K562 (cell line): ENCODE results near the gene BHLHE40. TPM values are rescaled to one million over a fixed set of nuclear protein-coding genes. Genes with fewer than 3 reads are reported as not detected.

Experiments used
- ATAC-seq: fragments of 200-7000 bp; cut with Tn5 transposase; 3 replicates; pipeline ENCODE4 v1.9.1; 2020; ENCODE audit warnings: moderate library complexity
- BruUV-seq: library from RNA; stranded (reverse); fragments of 400-500 nt; replicated peaks from 2 replicates; lab custom pipeline; 2021; lab: Mats Ljungman, UMichigan
- CTCF ChIA-PET: fragments of 300-600 bp; formaldehyde crosslinking; extraction: SDS; loops from one replicate; lab custom pipeline; 2021; ENCODE audit warnings: low intra/inter-chr PET ratio; lab: Yijun Ruan, JAX
- POLR2A ChIA-PET: fragments of 300-600, 350-650 bp; sonication (Branson Sonifier 250); formaldehyde crosslinking; extraction: SDS; loops from one replicate; lab custom pipeline; 2021; ENCODE audit warnings: antibody characterized with exemption, inconsistent platforms; lab: Yijun Ruan, JAX
- DNase-seq, 4 experiments: peaks; one replicate each; pipeline versions ENCODE4 v3.0.0 to v3.0.0-alpha.2; 2011 to 2018; ENCODE audit warnings: low spot score in 3 of 4, mixed read lengths in 3 of 4; ENCODE audit errors: extremely low read depth in 1 of 4
- FAIRE-seq: peaks from 2 replicates; lab custom pipeline; 2011; peaks lifted over from hg19 to GRCh38; lab: Jason Lieb, UNC
- H2AFZ ChIP-seq: 2 replicates; pipeline ENCODE4 v1.6.0; 2011; ENCODE audit warnings: low read depth, low read length, control low read depth, inconsistent platforms
- H3K27ac ChIP-seq: fragments of 200-600 bp; 3 replicates; pipeline ENCODE4 v1.8.0; 2011; ENCODE audit warnings: low read depth, mild to moderate bottlenecking, control low read depth, inconsistent platforms, low read length, moderate library complexity, mixed read lengths; ENCODE audit errors: extremely low read depth
- H3K27me3 ChIP-seq, 2 experiments: fragments of 300-600 bp in 1 of 2; 2 replicates in 1 of 2; 3 replicates in 1 of 2; pipeline versions ENCODE4 v1.6.0 to v1.8.0; 2011; ENCODE audit warnings: inconsistent platforms in 2 of 2, low read length in 2 of 2, mild to moderate bottlenecking in 1 of 2, mixed read lengths in 1 of 2, moderate library complexity in 1 of 2; ENCODE audit not compliant: control insufficient read depth in 2 of 2, insufficient read depth in 2 of 2
- H3K36me3 ChIP-seq: fragments of 300-600 bp; 3 replicates; pipeline ENCODE4 v1.8.0; 2011; ENCODE audit warnings: mild to moderate bottlenecking, low read length, inconsistent platforms; ENCODE audit not compliant: control insufficient read depth, insufficient read depth
- H3K4me1 ChIP-seq, 2 experiments: fragments of 200-600 bp in 1 of 2; replicated peaks in 1 of 2; 2 replicates in 1 of 2; 3 replicates in 1 of 2; pipeline versions ENCODE4 v1.5.1 to v1.8.0; 2011; ENCODE audit warnings: inconsistent platforms in 2 of 2, low read length in 2 of 2, mild to moderate bottlenecking in 1 of 2, mixed read lengths in 1 of 2, moderate library complexity in 1 of 2; ENCODE audit not compliant: control insufficient read depth in 2 of 2, insufficient read depth in 2 of 2
- H3K4me2 ChIP-seq: 2 replicates; pipeline ENCODE4 v1.6.1; 2011; ENCODE audit warnings: low read length, control low read depth, inconsistent platforms, mixed read lengths; ENCODE audit not compliant: insufficient read depth
- H3K4me3 ChIP-seq: fragments of 200-600 bp; sonication (generic), shearing (Covaris generic); 2 replicates; pipeline ENCODE4 v1.5.1; 2016; ENCODE audit warnings: control low read depth, inconsistent platforms
- H3K79me2 ChIP-seq: fragments of 200-600 bp; 3 replicates; pipeline ENCODE4 v1.8.0; 2011; ENCODE audit warnings: low read length, inconsistent platforms; ENCODE audit not compliant: control insufficient read depth, insufficient read depth
- H3K9ac ChIP-seq, 2 experiments: 2 replicates each; pipeline versions ENCODE4 v1.6.0 to v1.6.1; 2011; ENCODE audit warnings: low read depth in 2 of 2, low read length in 2 of 2, control low read depth in 1 of 2, inconsistent platforms in 1 of 2, mild to moderate bottlenecking in 1 of 2, mixed read lengths in 1 of 2; ENCODE audit not compliant: insufficient read depth in 1 of 2
- H3K9me1 ChIP-seq: one replicate; pipeline ENCODE4 v1.6.0; 2011; ENCODE audit warnings: inconsistent platforms, mild to moderate bottlenecking, low read length, moderate library complexity; ENCODE audit not compliant: control insufficient read depth, insufficient read depth
- H3K9me3 ChIP-seq: replicated peaks from 2 replicates; pipeline ENCODE4 v1.5.1; 2011; ENCODE audit warnings: low read depth, low read length, inconsistent platforms; ENCODE audit not compliant: control insufficient read depth, insufficient read depth
- H4K20me1 ChIP-seq: replicated peaks from 2 replicates; pipeline ENCODE4 v1.6.1; 2011; ENCODE audit warnings: low read length, inconsistent platforms, mixed read lengths; ENCODE audit not compliant: control insufficient read depth, insufficient read depth
- BRF1 ChIP-seq: IDR thresholded peaks from 3 replicates; pipeline ENCODE4 v1.6.1; 2011; ENCODE audit warnings: borderline replicate concordance, mild to moderate bottlenecking; ENCODE audit not compliant: insufficient read length; ENCODE audit errors: extremely low read depth
- BRF2 ChIP-seq: IDR thresholded peaks from 3 replicates; pipeline ENCODE4 v1.6.1; 2011; ENCODE audit warnings: borderline replicate concordance, mild to moderate bottlenecking; ENCODE audit not compliant: insufficient read length, insufficient read depth
- CBX1 ChIP-seq: sonication (generic); IDR thresholded peaks from 2 replicates; pipeline ENCODE4 v1.6.1; 2016; ENCODE audit warnings: antibody characterized with exemption, low read depth, mild to moderate bottlenecking
- CEBPB ChIP-seq: fragments of 450-650 bp; IDR thresholded peaks from 2 replicates; pipeline ENCODE4 v1.6.1; 2016; ENCODE audit warnings: missing genetic modification characterization, missing compliant biosample characterization
- DMBX1 ChIP-seq: fragments of 250-450 bp; sonication (Bioruptor Pico); IDR thresholded peaks from 2 replicates; pipeline ENCODE4 v1.8.0; 2022; ENCODE audit warnings: inconsistent platforms, mild to moderate bottlenecking, moderate library complexity, borderline replicate concordance
- FOXJ3 ChIP-seq: sonication (generic); formaldehyde crosslinking; IDR thresholded peaks from 2 replicates; pipeline ENCODE4 v1.4.0; 2020; ENCODE audit warnings: mild to moderate bottlenecking, missing genetic modification reagents
- HDAC1 ChIP-seq, 2 experiments: fragments of 450-650 bp; IDR thresholded peaks; 2 replicates each; pipeline ENCODE4 v1.6.1; 2016 to 2017; ENCODE audit warnings: inconsistent platforms in 1 of 2, mild to moderate bottlenecking in 1 of 2, moderate library complexity in 1 of 2
- HNRNPK ChIP-seq: fragments of 200-400 bp; formaldehyde crosslinking; IDR thresholded peaks from one replicate; pipeline ENCODE4 v1.6.1; 2018; ENCODE audit warnings: mild to moderate bottlenecking, low read depth, low read length; ENCODE audit not compliant: poor library complexity, severe bottlenecking
- L3MBTL2 ChIP-seq: fragments of 450-650 bp; IDR thresholded peaks from 2 replicates; pipeline ENCODE4 v1.6.1; 2016; ENCODE audit warnings: mild to moderate bottlenecking, moderate library complexity
- MCM2 ChIP-seq: fragments of 450-650 bp; IDR thresholded peaks from 2 replicates; pipeline ENCODE4 v1.6.1; 2017; ENCODE audit warnings: low read depth, mild to moderate bottlenecking
- MIER1 ChIP-seq: fragments of 450-650 bp; IDR thresholded peaks from 2 replicates; pipeline ENCODE4 v1.6.1; 2016; ENCODE audit warnings: antibody characterized with exemption, mild to moderate bottlenecking, low read depth
- OTX1 ChIP-seq: fragments of 450-650 bp; formaldehyde crosslinking; IDR thresholded peaks from 2 replicates; pipeline ENCODE4 v1.4.0; 2022; ENCODE audit warnings: mild to moderate bottlenecking
- SIX5 ChIP-seq, 2 experiments: IDR thresholded peaks; 2 replicates each; pipeline ENCODE4 v1.6.1; 2011; ENCODE audit warnings: low read length in 2 of 2, borderline replicate concordance in 1 of 2, low read depth in 1 of 2, mild to moderate bottlenecking in 1 of 2, moderate library complexity in 1 of 2; ENCODE audit not compliant: insufficient read depth in 1 of 2
- SRF ChIP-seq, 2 experiments: fragments of 250-450, 450-650 bp in 1 of 2; sonication (Bioruptor Pico) in 1 of 2; sonication (generic) in 1 of 2; formaldehyde crosslinking; IDR thresholded peaks; 2 replicates each; pipeline versions ENCODE4 v1.5.0 to v1.5.1; 2020 to 2022; ENCODE audit warnings: mild to moderate bottlenecking in 1 of 2, missing genetic modification reagents in 1 of 2
- SRSF3 ChIP-seq: fragments of 200-400 bp; formaldehyde crosslinking; IDR thresholded peaks from 2 replicates; pipeline ENCODE4 v1.6.1; 2016; ENCODE audit warnings: mild to moderate bottlenecking, low read length, moderate library complexity; ENCODE audit not compliant: insufficient read depth
- ZFPM2 ChIP-seq: fragments of 250-450 bp; sonication (Bioruptor Pico); IDR thresholded peaks from 2 replicates; pipeline ENCODE4 v1.5.1; 2022; ENCODE audit warnings: mild to moderate bottlenecking
- ZNF121 ChIP-seq: sonication (generic); formaldehyde crosslinking; conservative IDR thresholded peaks from 2 replicates; pipeline ENCODE4 v1.8.0; 2022; ENCODE audit warnings: missing genetic modification reagents
- ZNF224 ChIP-seq: sonication (generic); formaldehyde crosslinking; IDR thresholded peaks from 2 replicates; pipeline ENCODE4 v1.8.0; 2022; ENCODE audit warnings: mild to moderate bottlenecking, missing genetic modification reagents
- ZNF76 ChIP-seq: fragments of 250-450 bp; sonication (Bioruptor Pico); IDR thresholded peaks from 2 replicates; pipeline ENCODE4 v1.4.0; 2020; ENCODE audit warnings: mild to moderate bottlenecking, moderate library complexity, borderline replicate concordance
- WGBS: fragments of 100-300 bp; shearing (Covaris generic); methylation state at CpG from one replicate; pipeline ENCODE4 v1.1.6; 2016; ENCODE audit warnings: low coverage, mixed read lengths; ENCODE audit not compliant: insufficient coverage; ENCODE audit errors: missing lambda C conversion rate; 5-methylcytosine and 5-hydroxymethylcytosine counted together
- in situ Hi-C: fragments of 300-500 bp; cut with MboI; formaldehyde crosslinking; loops from 4 replicates; pipeline ENCODE4 v1.15.0; 2018; ENCODE audit warnings: inconsistent platforms, mixed read lengths
- intact Hi-C: fragments of 100-400 bp; cut with micrococcal nuclease; formaldehyde crosslinking; loops from 2 replicates; pipeline ENCODE4 v1.14.2; 2022
- polyA plus RNA-seq, 8 experiments: library from polyadenylated mRNA; depleted of rRNA in 4 of 8; stranded (reverse) in 5 of 8; unstranded in 3 of 8; fragments of >200 nt; fragmentation: Nextera tagmentation in 2 of 8; fragmentation: Illumina TruSeq in 1 of 8; extraction: Ambion mirVana in 2 of 8; extraction: Trizol in 1 of 8; gene quantifications; 2 replicates each; pipeline versions ENCODE4 v1.2.1 to v1.2.3, GENCODE V29; 2011 to 2014; ENCODE audit warnings: inconsistent platforms in 1 of 8, missing spikeins in 1 of 8
- total RNA-seq, 7 experiments: library from RNA; depleted of rRNA in 6 of 7; stranded (reverse); fragments of >200 nt in 6 of 7; fragmentation: Illumina TruSeq in 2 of 7; extraction: Trizol in 2 of 7; gene quantifications; 2 replicates each; pipeline versions ENCODE4 v1.2.1 to v1.2.3, GENCODE V29; 2011 to 2021; ENCODE audit warnings: low replicate concordance in 1 of 7
- TF ChIP-seq, protein P1 (sequence below), 2 experiments: IDR thresholded peaks; 2 replicates each; pipeline ENCODE4 v1.6.1; 2011; ENCODE audit warnings: borderline replicate concordance in 1 of 2, control low read depth in 1 of 2, low read depth in 1 of 2, low read length in 1 of 2, mild to moderate bottlenecking in 1 of 2, mixed read lengths in 1 of 2, moderate library complexity in 1 of 2; ENCODE audit not compliant: insufficient read depth in 1 of 2, insufficient read length in 1 of 2, poor library complexity in 1 of 2, severe bottlenecking in 1 of 2; ENCODE audit errors: extremely low read depth in 1 of 2

Gene BHLHE40
- total and polyA plus RNA-seq, 9 of the 15 experiments (the other 6 are each of a cell fraction or from before 2014, with no cell fraction given), result 12.0 to 83.9 (median 31.4) TPM

DNA sequence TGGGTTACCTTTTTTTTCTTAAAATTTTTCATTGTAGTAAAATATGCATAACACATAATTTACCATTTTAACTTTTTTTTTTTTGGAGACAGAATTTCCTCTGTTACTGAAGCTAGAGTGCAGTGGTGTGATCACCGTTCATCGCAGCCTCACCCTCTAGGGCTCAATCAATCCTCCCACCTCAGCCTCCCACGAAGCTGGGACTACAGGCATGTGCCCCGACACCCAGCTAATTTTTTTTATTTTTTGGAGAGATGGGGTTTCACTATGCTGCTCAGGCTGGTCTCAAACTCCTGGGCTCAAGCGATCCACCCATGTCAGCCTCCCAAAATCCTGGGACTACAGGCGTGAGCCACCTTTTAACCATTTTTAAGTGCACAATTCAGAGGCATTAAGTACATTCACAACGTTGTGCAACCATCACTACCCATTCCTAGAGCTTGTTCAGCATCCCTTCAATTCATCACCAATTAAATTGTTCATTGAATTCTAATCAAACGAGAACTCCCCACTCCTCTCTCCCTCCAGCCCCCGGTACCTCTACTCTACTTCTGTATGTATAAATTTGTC is 44.6 kb downstream of the BHLHE40 start:
- peak overlapping the region; percentile 62 for H3K4me2 ChIP-seq
- WGBS, result 53% methylated on average over 9 of the region's 9 CpGs
- H3K4me3 ChIP-seq, result no peak overlapping the region
- BruUV-seq, result TSS peak; percentile 88
- H4K20me1 ChIP-seq, result no peaks in the 10 kb centered on the region
- in situ Hi-C loops, result no loop called here
- peak overlapping the region; percentile 85 for H2AFZ ChIP-seq
- peaks cover 44 to 52% of the 10 kb centered on the region in 2 experiments for H3K4me1 ChIP-seq
- FAIRE-seq, result no peak
- ATAC-seq, result 0 out of 3 replicates have a peak, but pooled peaks have one; percentile 2
- H3K27ac ChIP-seq, result peak overlapping the region; percentile 82
- no peaks in the 10 kb centered on the region for H3K36me3 ChIP-seq
- ChIA-PET POLR2A (interaction anchor here (0.6 to 2.4 kb wide), 8 partner anchors 13 to 45 kb away, joined by 3 to 9 read pairs (median 6); partner anchors contain the start of gene BHLHE40), CTCF (no interaction called here)
- H3K27me3 ChIP-seq, result no peaks in the 10 kb centered on the region; a peak in 1 of 5 replicates
- DNase-seq, result no peak
- intact Hi-C loops, result no loop called here
- no peaks in the 10 kb centered on the region for H3K9me1 ChIP-seq
- H3K9me3 ChIP-seq, result no peaks in the 10 kb centered on the region
- H3K79me2 ChIP-seq, result no peaks in the 10 kb centered on the region
- peak overlapping the region; percentile 39 to 62; a peak in 3 of 4 replicates for H3K9ac ChIP-seq
- TF ChIP-seq, protein P1, sequence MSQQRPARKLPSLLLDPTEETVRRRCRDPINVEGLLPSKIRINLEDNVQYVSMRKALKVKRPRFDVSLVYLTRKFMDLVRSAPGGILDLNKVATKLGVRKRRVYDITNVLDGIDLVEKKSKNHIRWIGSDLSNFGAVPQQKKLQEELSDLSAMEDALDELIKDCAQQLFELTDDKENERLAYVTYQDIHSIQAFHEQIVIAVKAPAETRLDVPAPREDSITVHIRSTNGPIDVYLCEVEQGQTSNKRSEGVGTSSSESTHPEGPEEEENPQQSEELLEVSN (IDR thresholded peaks at IDR 0.05; ENCODE audit: borderline replicate concordance in 1 of 2, extremely low read depth in 1 of 2, insufficient read depth in 1 of 2, insufficient read length in 1 of 2, low read depth in 1 of 2, low read length in 1 of 2, poor library complexity in 1 of 2, severe bottlenecking in 1 of 2), result peak in 1 of 2 experiments; percentile 48
- TF ChIP-seq SRF (CRISPR knock-in tag; IDR thresholded peaks at IDR 0.05) (peak in 1 of 2 experiments; percentile 2; a peak in 1 of 4 replicates), ZNF224 (no peak), CEBPB (tag) (0 out of 2 replicates have a peak, but pooled peaks have one; percentile 47), OTX1 (CRISPR knock-in tag) (no peak), SIX5 (IDR thresholded peaks at IDR 0.05; ENCODE audit: borderline replicate concordance in 1 of 2, insufficient read depth in 1 of 2, low read depth in 1 of 2, low read length in 2 of 2) (no peak), BRF2 (no peak), ZFPM2 (no peak), BRF1 (no peak), SRSF3 (no peak), CBX1 (no peak), FOXJ3 (CRISPR knock-in tag) (no peak), HDAC1 (IDR thresholded peaks at IDR 0.05) (0 out of 4 replicates have a peak, but pooled peaks of 1 of the 2 experiments have one; percentile 13), DMBX1 (CRISPR knock-in tag) (no peak), ZNF121 (CRISPR knock-in tag) (no peak), MCM2 (no peak), L3MBTL2 (peak; percentile 17; the same call in 1 of the 2 replicates), ZNF76 (CRISPR knock-in tag) (no peak), HNRNPK (no peak), MIER1 (0 out of 2 replicates have a peak, but pooled peaks have one; percentile 18)
